Suppressor macrophage treated with lipopolysaccharide for 1 hour (primary cell): ENCODE results near the gene DAGLA.
A peak's percentile ranks its signal among the peaks of the same experiment; 100 is the strongest.
"Not testable (repeated sequence)": the region's sequence is repeated elsewhere in the genome, so short reads cannot be mapped to it uniquely, and the experiment has no call there.

Source experiments
- DNase-seq, 3 donors: peaks; one replicate each; pipeline ENCODE4 v3.0.0-alpha.2; 2020 to 2022

DAGLA gene, protein sequence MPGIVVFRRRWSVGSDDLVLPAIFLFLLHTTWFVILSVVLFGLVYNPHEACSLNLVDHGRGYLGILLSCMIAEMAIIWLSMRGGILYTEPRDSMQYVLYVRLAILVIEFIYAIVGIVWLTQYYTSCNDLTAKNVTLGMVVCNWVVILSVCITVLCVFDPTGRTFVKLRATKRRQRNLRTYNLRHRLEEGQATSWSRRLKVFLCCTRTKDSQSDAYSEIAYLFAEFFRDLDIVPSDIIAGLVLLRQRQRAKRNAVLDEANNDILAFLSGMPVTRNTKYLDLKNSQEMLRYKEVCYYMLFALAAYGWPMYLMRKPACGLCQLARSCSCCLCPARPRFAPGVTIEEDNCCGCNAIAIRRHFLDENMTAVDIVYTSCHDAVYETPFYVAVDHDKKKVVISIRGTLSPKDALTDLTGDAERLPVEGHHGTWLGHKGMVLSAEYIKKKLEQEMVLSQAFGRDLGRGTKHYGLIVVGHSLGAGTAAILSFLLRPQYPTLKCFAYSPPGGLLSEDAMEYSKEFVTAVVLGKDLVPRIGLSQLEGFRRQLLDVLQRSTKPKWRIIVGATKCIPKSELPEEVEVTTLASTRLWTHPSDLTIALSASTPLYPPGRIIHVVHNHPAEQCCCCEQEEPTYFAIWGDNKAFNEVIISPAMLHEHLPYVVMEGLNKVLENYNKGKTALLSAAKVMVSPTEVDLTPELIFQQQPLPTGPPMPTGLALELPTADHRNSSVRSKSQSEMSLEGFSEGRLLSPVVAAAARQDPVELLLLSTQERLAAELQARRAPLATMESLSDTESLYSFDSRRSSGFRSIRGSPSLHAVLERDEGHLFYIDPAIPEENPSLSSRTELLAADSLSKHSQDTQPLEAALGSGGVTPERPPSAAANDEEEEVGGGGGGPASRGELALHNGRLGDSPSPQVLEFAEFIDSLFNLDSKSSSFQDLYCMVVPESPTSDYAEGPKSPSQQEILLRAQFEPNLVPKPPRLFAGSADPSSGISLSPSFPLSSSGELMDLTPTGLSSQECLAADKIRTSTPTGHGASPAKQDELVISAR

DNA sequence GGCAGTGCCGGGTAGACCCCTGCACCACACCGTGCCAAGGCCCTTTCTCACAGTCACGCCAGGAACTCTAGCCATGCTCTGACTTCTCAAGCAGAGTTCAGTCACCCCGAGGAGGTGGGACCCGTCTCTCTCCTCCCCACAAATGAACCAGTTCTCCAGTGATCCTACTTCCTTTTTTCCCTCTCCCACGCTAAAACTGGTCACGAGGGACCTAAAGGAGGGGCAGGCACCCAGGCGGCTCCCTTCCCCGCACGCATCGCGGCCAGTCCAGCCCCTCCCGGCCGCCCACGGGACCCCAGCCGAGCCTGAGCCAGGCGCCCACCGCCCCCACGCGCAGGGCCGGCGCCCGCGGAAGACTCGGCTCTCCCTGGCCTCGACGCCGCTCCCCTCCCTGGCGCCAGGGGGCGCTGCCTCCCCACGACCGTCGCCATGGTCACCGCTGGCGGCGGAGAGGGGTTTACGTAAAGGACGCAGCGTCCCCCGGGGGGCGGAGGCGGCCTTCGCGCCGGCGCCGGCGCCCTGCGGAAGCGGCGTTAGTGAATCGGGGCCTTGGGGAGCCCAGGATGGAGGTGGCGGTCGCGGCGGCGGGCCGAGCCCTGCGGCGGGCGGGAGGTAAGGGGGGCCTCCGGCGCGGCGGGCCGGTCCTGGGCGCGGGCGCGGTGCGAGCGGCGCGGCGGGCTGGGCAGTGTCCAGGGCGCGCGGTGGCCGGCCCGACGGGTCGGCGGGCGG, at the start of gene DAGLA:
DAGLA (plus strand) TSS at position 499 of the 729 bp plus-strand sequence. CDS start 39,765 bp downstream, outside the sequence.
- DNase-seq = peak; percentile 99 to 100 (median 99)

DNA sequence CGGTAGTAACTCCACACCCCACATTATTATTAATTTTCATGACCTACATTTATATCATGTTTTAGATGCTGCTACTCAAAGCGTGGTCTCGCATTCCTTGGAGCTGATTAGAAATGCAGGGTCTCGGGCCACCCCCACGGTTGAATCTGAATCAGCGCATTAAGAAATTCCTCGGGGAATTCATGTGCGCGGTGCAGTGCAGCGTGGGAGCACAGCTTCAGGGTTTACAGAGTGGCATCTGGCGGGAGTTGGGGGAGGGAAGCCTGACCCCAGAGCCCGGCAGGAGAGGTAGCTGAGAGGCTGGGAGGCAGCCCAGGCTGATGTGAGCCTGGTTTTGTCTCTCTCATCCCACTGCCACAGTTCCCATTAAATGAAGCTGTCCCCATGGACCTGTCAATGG, 48.1 kb upstream of the DAGLA start:
- DNase-seq = no peak

DNA sequence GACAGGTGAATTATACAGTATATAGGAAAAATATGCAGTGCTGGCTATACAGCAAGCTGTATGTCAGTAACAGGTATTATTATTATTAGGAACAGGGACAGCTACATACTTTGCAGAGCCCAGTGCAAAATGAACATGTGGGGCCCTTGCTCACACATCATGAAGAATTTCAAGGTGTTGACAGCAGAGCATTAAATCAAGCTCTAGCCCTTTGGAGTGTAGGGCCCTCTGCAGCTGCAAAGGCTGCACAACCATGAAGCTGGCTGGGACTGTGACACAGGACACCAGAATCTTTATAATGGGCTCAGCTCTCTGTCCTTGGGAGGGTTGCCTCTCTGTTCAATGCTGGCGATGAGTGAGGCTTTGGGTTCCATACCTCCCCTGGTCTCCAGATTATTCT, 44.9 kb upstream of the DAGLA start:
- DNase-seq = no peak

DNA sequence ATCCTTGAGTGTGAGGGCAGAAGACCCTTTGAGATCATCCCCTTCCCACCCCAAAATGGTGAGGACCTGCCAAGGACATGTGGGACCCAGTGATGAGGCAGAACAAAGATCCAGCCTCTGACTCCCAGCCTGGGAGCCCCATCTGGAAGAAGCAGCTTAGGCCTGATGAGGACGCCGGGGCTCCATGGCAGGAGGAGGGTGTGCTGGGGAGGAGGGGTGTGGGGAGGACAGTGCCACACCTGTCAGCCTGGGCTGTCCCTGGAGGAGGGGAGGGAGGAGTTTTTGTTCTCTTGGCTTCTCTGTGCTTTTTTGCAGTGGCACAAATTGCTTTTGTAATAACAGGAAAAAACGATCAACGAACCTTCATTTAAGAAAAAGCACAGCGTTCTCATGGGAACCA, 44.4 kb upstream of the DAGLA start:
- no peak for DNase-seq

DNA sequence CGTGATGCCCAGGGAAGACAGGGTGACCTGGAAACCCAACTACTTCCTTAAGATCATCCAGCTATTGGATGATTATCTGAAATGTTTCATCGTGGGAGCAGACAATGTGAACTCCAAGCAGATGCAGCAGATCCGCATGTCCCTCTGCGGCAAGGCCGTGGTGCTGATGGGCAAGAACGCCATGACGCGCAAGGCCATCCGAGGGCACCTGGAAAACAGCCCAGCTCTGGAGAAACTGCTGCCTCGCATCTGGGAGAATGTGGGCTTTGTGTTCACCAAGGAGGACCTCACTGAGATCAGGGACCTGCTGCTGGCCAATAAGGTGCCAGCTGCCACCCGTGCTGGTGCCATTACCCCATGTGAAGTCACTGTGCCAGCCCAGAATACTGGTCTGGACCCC, 43.5 kb upstream of the DAGLA start:
- no peak for DNase-seq

DNA sequence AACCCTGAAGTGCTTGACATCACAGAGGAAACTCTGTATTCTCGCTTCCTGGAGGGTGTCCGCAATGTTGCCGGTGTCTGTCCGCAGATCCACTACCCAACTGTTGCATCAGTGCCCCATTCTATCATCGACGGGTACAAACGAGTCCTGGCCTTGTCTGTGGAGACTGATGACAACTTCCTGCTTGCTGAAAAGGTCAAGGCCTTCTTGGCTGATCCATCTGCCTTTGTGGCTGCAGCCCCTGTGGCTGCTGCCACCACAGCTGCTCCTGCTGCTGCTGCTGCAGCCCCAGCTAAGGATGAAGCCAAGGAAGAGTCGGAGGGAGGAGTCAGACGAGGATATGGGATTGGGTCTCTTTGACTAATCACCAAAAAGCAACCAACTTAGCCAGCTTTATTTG, 42.9 kb upstream of the DAGLA start:
- DNase-seq = no peak

DNA sequence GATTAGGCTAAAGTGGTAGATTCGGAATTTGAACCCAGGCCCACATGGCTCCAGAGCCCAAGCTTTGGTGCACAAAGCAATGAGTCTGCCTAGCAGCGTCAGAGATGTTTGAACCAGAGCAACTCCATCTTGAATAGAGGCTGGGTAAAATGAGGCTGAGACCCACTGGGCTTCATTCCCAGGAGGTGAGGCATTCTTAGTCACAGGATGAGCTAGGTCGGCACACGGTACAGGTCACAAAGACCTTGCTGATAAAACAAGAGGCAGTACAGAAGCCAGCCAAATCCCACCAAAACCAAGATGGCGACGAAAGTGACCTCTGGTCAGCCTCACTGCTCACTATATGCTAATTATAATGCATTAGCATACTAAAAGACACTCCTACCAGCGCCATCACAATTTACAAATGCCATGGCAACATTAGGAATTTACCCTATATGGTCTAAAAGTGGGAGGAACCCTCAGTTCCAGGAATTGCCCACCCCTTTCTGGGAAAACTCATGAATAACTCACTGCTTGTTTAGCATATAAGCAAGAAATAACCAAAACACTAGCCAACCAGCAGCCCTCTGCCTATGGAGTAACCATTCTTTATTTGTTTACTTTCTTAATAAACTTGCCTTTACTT, 40.3 kb upstream of the DAGLA start:
- peak in 1 of 3 donors; percentile 62 for DNase-seq

DNA sequence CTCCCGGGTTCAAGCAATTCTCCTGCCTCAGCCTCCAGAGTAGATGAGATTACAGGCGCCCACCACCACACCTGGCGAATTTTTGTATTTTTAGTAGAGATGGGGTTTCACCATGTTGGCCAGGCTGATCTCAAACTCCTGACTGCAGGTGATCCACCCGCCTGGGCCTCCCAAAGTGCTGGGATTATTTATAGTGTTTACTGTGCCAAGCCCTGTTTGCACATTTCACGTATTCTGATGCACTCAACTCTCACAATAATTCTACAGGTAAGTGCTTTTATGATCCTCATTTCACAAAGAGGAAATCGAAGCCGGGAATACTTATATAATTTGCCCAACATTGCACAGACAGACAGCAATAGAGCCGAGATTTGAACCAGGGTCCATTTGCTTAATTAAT, 38.0 kb upstream of the DAGLA start:
- no peak for DNase-seq

DNA sequence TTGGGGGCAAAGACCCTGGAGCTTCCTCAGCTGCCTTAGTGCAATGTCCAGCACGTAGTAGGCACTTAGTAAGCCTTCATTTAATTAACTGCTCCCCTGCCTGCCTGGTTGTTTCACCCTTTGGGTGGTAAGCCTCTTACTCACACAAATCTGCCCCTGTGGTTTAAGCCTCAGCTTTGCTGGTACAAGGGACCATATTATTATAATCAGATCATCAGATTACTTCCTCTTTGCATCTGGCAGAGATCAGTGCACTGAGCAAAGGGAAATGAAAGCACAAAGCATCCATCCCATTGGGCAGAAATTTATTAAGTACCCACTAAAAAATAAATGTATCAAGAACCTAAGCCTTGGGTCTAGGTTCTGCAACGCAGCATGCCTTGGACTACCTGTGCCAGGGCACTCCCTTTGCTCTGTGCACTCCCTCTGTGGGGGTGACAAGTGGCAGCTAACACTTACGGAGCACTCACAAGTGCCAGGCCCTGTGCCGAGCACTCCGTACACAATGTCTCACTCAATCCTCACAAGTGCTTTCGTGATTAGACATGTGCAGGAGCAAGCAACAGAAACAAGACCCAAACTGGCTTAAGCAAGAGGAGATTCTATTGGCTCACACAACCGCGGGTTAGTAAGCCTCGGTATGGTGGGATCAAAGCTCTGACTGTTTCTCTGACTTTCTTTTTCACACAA, 34.9 kb upstream of the DAGLA start:
- peak; percentile 27 to 53 (median 46) for DNase-seq

DNA sequence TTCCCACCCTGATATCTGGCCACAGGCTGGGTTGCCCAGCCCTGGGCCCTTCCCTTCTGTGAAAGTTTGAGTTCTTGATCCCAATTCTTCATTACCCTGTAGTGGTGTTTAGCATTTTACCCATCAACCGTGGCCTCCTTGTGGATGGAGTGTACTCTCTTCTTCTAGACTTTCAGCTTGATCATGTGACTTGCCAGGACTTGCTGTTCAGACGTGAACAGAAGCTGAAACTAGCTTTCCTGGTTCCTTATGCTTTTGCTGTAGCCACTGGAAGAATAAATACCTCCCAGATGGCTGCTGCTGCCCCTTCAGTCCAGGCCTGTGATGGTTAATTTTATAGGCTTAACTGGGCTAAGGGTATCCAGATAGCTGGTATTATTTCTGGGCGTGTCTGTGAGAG, 32.7 kb upstream of the DAGLA start:
- DNase-seq = no peak

DNA sequence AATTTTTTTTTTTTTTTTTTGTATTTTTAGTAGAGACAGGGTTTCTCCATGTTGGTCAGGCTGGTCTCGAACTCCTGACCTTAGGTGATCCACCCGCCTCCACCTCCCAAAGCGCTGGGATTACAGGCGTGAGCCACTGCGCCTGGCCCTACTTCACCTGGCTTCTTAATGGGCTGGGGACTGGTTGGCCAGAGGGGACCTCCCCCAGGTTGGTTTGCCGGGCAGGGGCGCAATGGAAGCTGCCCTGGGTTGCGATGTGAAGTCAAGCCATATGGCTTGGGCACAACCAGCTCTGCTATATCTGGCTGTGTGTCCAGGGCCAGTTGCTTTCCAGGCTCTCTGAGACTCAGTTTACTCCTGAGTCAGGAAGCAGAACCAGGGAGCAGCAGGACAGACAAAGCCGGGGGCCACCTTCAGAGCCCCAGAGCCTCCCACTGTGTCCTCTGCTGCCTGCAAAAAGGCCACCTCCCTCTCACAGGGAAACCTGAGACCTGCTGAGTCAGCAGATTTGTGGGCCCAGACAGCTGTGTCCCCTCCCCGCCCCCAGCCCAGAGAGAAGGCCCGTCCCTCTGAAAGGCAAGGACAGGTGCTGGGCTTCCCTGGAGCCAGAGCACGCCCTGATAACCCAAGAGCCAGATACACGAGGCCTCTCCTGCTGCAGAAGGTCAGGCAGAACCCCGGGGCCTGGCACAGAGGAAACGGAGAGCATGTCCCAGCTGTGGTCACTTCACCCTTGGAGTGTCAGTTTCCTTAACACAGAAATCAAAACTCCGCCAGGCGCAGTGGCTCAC, 29.2 kb upstream of the DAGLA start:
- no peak for DNase-seq

DNA sequence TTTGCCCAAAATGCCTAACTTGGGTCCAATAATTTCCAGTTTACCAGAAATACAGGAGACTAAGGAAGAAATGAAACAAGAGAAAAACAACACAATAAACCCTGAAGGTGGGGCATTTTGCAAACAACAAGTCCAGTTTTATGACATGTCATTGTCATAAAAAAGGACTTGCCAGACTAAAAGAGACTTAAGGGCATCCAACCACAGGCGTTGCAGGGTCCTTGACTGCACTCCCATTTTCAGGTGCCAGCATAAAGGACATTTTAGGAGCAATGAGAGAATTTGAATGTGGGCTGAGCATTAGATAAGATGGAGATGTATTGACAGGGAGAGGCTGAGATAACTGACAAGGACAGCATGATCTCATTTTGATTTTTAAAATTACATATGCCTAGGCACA, 28.1 kb upstream of the DAGLA start:
- DNase-seq = no peak

DNA sequence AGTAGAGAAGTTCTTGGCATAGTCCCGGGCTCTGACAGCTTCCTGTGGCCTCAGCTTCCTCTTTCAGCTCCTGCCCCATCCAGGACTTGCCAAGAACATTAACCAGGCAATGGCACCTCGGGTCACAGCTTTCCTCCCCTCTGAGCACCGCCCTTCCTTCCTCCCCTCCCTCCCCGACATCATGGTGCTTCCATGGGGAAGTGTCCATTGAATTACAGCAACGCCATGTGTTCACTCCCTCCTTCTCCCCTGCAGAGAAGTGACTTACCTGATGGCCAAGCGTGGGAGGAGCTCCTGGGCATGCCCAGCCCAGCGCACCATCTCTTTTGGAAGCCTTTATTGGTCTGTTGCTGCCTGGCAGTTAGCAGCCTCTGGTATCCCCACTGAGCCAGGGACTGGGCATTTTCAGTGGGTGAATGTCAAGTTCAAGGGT, 25.8 kb upstream of the DAGLA start:
- peak; percentile 73 to 82 (median 77) for DNase-seq

DNA sequence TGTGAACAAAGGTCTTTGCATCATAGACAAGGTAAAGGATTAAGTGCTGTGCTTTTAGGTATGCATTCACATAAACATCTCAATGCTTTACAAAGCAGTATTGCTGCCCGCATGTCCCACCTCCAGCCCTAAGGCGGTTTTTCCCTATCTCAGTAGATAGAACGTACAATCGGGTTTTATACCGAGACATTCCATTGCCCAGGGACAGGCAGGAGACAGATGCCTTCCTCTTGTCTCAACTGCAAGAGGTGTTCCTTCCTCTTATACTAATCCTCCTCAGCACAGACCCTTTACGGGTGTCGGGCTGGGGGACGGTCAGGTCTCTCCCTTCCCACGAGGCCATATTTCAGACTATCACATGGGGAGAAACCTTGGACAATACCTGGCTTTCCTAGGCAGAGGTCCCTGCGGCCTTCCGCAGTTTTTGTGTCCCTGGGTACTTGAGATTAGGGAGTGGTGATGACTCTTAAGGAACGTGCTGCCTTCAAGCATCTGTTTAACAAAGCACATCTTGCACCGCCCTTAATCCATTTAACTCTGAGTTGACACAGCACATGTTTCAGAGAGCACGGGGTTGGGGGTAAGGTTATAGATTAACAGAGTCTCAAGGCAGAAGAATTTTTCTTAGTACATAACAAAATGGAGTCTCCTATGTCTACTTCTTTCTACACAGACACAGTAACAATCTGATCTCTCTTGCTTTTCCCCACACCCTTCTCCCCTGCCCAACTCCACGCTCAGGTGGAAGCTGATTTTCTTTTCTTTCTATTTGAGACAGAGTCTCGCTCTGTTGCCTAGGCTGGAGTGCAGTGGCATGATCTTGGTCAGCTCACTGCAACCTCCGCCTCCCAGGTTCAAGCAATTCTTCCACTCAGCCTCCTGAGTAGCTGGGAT, 24.7 kb upstream of the DAGLA start:
- DNase-seq = not testable (repeated sequence)

DNA sequence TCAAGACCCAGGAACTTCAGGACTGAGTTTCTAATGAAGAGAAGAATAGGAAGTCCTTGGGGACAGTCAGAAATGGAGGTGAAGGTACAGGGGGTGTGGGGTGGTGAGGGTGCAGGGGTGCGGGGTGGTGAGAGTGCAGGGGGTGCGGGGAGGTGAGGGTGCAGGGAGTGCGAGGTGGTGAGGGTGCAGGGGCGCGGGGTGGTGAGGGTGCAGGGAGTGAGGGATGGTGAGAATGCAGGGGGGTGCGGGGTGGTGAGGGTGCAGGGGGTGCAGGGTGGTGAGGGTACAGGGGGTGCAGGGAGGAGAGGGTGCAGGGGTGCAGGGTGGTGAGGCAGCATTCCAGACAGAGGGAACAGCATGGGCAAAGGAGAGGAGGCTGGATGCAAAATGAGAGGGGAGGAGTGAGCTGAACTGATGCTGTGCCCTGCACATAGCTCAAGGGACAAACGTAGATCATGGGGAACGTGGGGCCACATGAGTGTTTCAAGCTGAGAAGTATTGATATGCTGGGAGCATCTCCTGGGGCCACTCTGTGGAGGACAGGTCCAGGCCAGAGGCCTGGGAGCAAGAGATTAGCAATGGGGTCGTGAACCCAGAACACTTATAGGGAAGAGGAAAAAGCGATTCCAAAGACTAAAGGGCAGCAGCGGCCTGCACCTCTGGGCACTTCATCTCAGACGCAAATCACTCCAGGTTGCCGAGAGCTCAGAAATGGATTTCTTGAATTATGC, 23.7 kb upstream of the DAGLA start:
- DNase-seq = no peak

DNA sequence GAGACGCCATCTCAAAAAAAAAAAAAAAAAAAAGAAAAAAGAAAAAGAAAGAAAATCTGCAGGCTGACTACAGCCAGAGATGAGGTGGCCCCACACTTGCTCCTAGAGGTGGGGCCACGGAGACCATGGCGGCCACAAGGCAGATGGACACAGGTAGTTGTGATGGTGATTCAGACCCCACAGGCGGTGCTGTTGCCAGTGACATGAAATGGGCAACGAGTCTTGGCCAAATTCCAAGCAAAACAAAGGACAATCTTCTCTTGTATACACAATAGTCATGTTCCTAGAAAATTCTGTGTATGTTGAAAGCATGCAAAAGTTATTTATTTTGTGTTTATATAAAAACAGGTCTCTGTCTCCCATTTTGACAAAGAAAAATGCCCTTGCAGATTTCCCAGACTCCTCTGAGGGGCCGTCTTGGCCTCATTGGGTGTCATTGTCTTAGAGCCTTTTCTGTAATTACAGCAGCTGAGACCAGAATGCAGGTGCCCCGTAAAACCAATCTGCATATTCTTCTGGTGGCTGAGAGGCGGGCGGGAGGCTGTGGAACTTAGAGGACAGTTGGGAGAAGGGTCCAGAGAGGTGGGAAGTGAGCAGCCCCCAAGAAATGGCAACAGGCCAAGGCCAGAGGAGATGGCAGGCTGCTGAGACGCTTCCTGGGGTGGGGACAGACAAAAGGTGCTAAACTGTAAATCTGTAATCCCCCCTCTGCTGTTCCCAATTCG, 22.5 kb upstream of the DAGLA start:
- no peak for DNase-seq

DNA sequence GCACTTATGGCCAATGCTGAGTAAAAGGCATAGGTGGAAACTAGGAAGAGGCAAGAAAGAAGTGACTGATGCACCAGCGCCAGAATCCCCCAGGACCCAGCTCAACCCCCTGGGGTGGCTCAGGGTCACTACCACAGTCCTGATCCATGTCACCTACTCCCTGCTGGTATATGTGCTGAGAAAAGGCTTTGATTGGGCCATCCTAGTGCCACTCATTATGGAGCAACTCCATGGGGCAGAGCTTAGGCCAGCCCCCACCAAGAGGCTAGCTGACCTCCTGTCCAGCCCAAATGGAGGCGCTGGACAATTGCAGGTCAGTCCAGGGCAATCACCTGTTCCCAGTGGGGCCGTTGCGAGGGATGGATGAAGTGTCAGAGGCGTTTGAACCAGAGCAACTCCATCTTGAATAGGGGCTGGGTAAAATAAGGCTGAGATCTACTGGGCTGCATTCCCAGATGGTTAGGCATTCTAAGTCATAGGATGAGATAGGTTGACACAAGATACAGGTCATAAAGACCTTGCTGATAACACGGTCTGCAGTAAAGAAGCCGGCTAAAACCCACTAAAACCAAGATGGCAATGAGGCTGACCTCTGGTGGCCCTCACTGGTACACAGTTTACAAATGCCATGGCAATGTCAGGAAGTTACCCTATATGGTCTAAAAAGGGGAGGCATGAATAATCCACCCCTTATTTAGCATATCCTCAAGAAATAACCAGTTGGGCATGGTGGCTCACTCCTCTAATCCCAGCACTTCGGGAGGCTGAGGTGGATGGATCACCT, 20.6 kb upstream of the DAGLA start:
- peak in 1 of 3 donors; percentile 30 for DNase-seq
